K562 (cell line): ENCODE measurements around the gene EMX1.

ENCODE experiments used
- ARID2 ChIP-seq: fragments of 450-650 bp; IDR thresholded peaks from 2 replicates; pipeline ENCODE4 v1.6.1; 2017; ENCODE audit warnings: antibody characterized with exemption, mild to moderate bottlenecking
- ATF7 ChIP-seq: fragments of 450-650 bp; IDR thresholded peaks from 2 replicates; pipeline ENCODE4 v1.7.1; 2014; ENCODE audit warnings: mild to moderate bottlenecking, moderate library complexity
- CBX2 ChIP-seq: fragments of 200-600 bp; sonication (generic); IDR thresholded peaks from one replicate; pipeline ENCODE4 v1.6.1; 2012; ENCODE audit warnings: mild to moderate bottlenecking, low read length, inconsistent platforms; ENCODE audit not compliant: insufficient read depth, poor library complexity, severe bottlenecking
- CREM ChIP-seq: IDR thresholded peaks from 2 replicates; pipeline ENCODE4 v1.6.1; 2014; ENCODE audit warnings: antibody characterized with exemption, low read depth
- KAT8 ChIP-seq: fragments of 450-650 bp; IDR thresholded peaks from 2 replicates; pipeline ENCODE4 v1.6.1; 2016; ENCODE audit warnings: low read depth, mild to moderate bottlenecking
- NFIC ChIP-seq: fragments of 450-650 bp; IDR thresholded peaks from 2 replicates; pipeline ENCODE4 v1.6.1; 2017; ENCODE audit warnings: mild to moderate bottlenecking, inconsistent platforms
- NR1H2 ChIP-seq: sonication (generic); formaldehyde crosslinking; IDR thresholded peaks from 2 replicates; pipeline ENCODE4 v1.4.0; 2020; ENCODE audit warnings: mild to moderate bottlenecking, missing genetic modification reagents
- POLR2A ChIP-seq: fragments of 450-650 bp; conservative IDR thresholded peaks from 2 replicates; pipeline ENCODE4 v1.6.1; 2016
- SIRT6 ChIP-seq: IDR thresholded peaks from one replicate; pipeline ENCODE4 v1.6.1; 2012; ENCODE audit warnings: low read depth, mild to moderate bottlenecking, control low read depth, inconsistent platforms, low read length, moderate library complexity
- SPI1 ChIP-seq: IDR thresholded peaks from 2 replicates; pipeline ENCODE4 v1.6.1; 2011; ENCODE audit warnings: low read depth, low read length, control low read depth, borderline replicate concordance
- TFAM ChIP-seq: fragments of 250-450 bp; sonication (Bioruptor Pico); conservative IDR thresholded peaks from 2 replicates; pipeline ENCODE4 v1.5.0; 2021; ENCODE audit warnings: mild to moderate bottlenecking, moderate library complexity
- ZFX ChIP-seq: sonication (generic); formaldehyde crosslinking; IDR thresholded peaks from 2 replicates; pipeline ENCODE4 v1.8.0; 2022; ENCODE audit warnings: mild to moderate bottlenecking, missing genetic modification reagents, moderate library complexity
- ZNF830 ChIP-seq: fragments of 250-450 bp; sonication (Bioruptor Pico); IDR thresholded peaks from 2 replicates; pipeline ENCODE4 v1.5.0; 2021; ENCODE audit warnings: mild to moderate bottlenecking
- TF ChIP-seq, protein P1 (sequence below), 3 experiments: IDR thresholded peaks in 2 of 3; conservative IDR thresholded peaks in 1 of 3; 2 replicates each; pipeline ENCODE4 v1.5.1; 2011 to 2012; ENCODE audit warnings: low read length in 3 of 3, mild to moderate bottlenecking in 3 of 3, control low read depth in 2 of 3, improper control_type of control experiment in 1 of 3, inconsistent platforms in 1 of 3, low read depth in 1 of 3, mixed read lengths in 1 of 3, moderate library complexity in 1 of 3; ENCODE audit not compliant: insufficient read depth in 2 of 3

DNA sequence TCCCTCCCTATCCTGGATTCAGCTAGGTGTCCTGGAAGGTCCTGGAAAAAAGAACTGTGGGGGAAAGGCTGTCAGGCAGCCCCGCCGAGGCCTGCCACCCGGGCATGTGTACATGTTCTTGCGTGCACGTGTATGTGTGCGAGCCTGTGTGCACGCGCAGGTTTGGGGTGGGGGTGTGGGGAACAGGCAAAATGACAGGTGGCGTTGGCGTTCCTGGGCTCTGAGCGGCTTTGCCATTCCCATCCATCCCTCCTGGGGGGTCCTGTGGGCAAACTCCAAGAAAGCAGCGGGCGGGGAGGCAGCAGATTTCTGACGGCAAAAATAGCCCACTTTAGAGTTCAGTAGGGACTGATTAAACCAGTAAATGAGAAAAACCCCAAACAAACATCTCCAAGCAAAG is 35.6 kb downstream of the EMX1 start:
- TF ChIP-seq SIRT6, result no peak
- no peak for TF ChIP-seq NFIC
- TF ChIP-seq, protein P1, sequence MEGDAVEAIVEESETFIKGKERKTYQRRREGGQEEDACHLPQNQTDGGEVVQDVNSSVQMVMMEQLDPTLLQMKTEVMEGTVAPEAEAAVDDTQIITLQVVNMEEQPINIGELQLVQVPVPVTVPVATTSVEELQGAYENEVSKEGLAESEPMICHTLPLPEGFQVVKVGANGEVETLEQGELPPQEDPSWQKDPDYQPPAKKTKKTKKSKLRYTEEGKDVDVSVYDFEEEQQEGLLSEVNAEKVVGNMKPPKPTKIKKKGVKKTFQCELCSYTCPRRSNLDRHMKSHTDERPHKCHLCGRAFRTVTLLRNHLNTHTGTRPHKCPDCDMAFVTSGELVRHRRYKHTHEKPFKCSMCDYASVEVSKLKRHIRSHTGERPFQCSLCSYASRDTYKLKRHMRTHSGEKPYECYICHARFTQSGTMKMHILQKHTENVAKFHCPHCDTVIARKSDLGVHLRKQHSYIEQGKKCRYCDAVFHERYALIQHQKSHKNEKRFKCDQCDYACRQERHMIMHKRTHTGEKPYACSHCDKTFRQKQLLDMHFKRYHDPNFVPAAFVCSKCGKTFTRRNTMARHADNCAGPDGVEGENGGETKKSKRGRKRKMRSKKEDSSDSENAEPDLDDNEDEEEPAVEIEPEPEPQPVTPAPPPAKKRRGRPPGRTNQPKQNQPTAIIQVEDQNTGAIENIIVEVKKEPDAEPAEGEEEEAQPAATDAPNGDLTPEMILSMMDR (IDR thresholded peaks at IDR 0.05 in 2 of 3, conservative IDR thresholded peaks at IDR 0.05 in 1 of 3; ENCODE audit: insufficient read depth in 2 of 3, low read depth in 1 of 3, low read length in 3 of 3), result no peak
- no peak for TF ChIP-seq NR1H2
- TF ChIP-seq ZFX (CRISPR knock-in tag), result no peak
- no peak for TF ChIP-seq ZNF830 (CRISPR knock-in tag)
- TF ChIP-seq KAT8, result no peak
- no peak for TF ChIP-seq POLR2A
- TF ChIP-seq SPI1, result no peak
- TF ChIP-seq ARID2, result no peak
- no peak for TF ChIP-seq TFAM
- no peak for TF ChIP-seq CREM
- no peak for TF ChIP-seq ATF7
- no peak for TF ChIP-seq CBX2
